Esophagus muscularis mucosa (tissue), 3 donors: ENCODE results near the gene FGD5.

Experiments
- CTCF ChIP-seq, 3 experiments: fragments of 200-600 bp in 2 of 3; fragments of 450-650 bp in 1 of 3; sonication (generic) in 2 of 3; IDR thresholded peaks; one replicate each; pipeline ENCODE4 v1.5.1; 2017 to 2019; ENCODE audit warnings: antibody characterized with exemption in 3 of 3, mild to moderate bottlenecking in 2 of 3, moderate library complexity in 1 of 3
- POLR2A ChIP-seq: fragments of 450-650 bp; IDR thresholded peaks from one replicate; pipeline ENCODE4 v1.6.1; 2017; ENCODE audit warnings: antibody characterized with exemption, moderate library complexity, mild to moderate bottlenecking, low read depth
- POLR2AphosphoS5 ChIP-seq, 2 donors: sonication (generic); formaldehyde crosslinking; IDR thresholded peaks; one replicate each; pipeline ENCODE4 v1.6.1; 2017; ENCODE audit warnings: antibody characterized with exemption in 2 of 2

DNA sequence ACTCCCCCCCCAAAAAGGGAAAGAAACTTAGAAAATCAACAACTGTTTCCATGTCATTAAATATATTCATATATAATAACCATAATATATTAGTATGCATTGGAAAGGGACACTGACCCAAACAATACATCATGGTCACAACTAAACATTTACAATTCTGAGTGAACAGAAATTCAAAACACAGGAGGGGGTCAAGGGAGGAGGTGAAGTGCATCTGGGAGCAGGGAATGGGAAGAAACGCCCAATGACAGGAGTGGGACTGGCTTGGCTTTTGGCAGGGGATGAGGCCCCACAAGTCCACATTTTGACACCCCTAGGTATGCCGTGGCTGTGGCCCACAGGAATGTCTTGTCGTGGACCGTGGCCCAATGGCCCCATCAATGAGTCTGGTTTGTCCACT, 41.1 kb downstream of the FGD5 start:
- no peak for TF ChIP-seq CTCF (IDR thresholded peaks at IDR 0.05)
- TF ChIP-seq POLR2A: no peak
- no peak for TF ChIP-seq POLR2AphosphoS5 (IDR thresholded peaks at IDR 0.05)
